Lung (tissue), 12 donors: ENCODE measurements around the gene ZNF479. TPM values are rescaled to one million over a fixed set of nuclear protein-coding genes. Genes with fewer than 3 reads are reported as not detected.
"Not testable (repeated sequence)": the region's sequence is repeated elsewhere in the genome, so short reads cannot be mapped to it uniquely, and the experiment has no call there.

ENCODE experiments used
- ATAC-seq: fragments of 200-7000 bp; cut with Tn5 transposase; one replicate; pipeline ENCODE4 v1.9.1; 2020; ENCODE audit warnings: moderate number of reproducible peaks; ENCODE audit not compliant: insufficient read depth, low FRiP score
- DNase-seq, 3 donors: peaks; one replicate each; pipeline ENCODE4 v3.0.0-alpha.2; 2013 to 2017
- H3K27ac ChIP-seq, 2 donors: one replicate each; pipeline ENCODE4 v1.5.1; 2013; ENCODE audit warnings: mild to moderate bottlenecking in 2 of 2, moderate library complexity in 2 of 2, control low read depth in 1 of 2, inconsistent platforms in 1 of 2, low read depth in 1 of 2, low read length in 1 of 2
- H3K27me3 ChIP-seq, 3 donors: one replicate each; pipeline ENCODE4 v1.5.1; 2013; ENCODE audit warnings: low read length in 2 of 3; ENCODE audit not compliant: control insufficient read depth in 3 of 3, insufficient read depth in 3 of 3
- H3K36me3 ChIP-seq, 4 donors: one replicate each; pipeline ENCODE4 v1.5.1; 2013; ENCODE audit warnings: low read length in 4 of 4, mild to moderate bottlenecking in 1 of 4, moderate library complexity in 1 of 4; ENCODE audit not compliant: control insufficient read depth in 4 of 4, insufficient read depth in 4 of 4
- H3K4me1 ChIP-seq, 5 donors: one replicate each; pipeline ENCODE4 v1.5.1; 2013; ENCODE audit warnings: low read length in 5 of 5, mild to moderate bottlenecking in 2 of 5, moderate library complexity in 1 of 5; ENCODE audit not compliant: control insufficient read depth in 5 of 5, insufficient read depth in 5 of 5
- H3K4me3 ChIP-seq: one replicate; pipeline ENCODE4 v1.5.1; 2013; ENCODE audit warnings: mild to moderate bottlenecking, control low read depth, moderate library complexity
- H3K9ac ChIP-seq, 2 donors: one replicate each; pipeline ENCODE4 v1.5.1; 2013; ENCODE audit warnings: low read length in 2 of 2, control low read depth in 1 of 2; ENCODE audit not compliant: insufficient read depth in 1 of 2
- H3K9me3 ChIP-seq, 4 donors: one replicate each; pipeline ENCODE4 v1.5.1; 2013; ENCODE audit warnings: low read length in 3 of 4, mild to moderate bottlenecking in 1 of 4, moderate library complexity in 1 of 4; ENCODE audit not compliant: control insufficient read depth in 4 of 4, insufficient read depth in 3 of 4
- CTCF ChIP-seq: IDR thresholded peaks from 2 replicates; pipeline ENCODE4 v1.5.1; 2012; ENCODE audit warnings: mild to moderate bottlenecking; ENCODE audit errors: control extremely low read depth, extremely low read depth
- WGBS, 2 donors: extraction: QIAGEN DNeasy Blood & Tissue Kit; methylation state at CpG; one replicate each; pipeline ENCODE4 v1.1.7; 2013; 5-methylcytosine and 5-hydroxymethylcytosine counted together
- polyA plus RNA-seq, 2 donors: library from polyadenylated mRNA; stranded (reverse); fragments of 200-250 nt; gene quantifications; one replicate each; pipeline ENCODE4 v1.2.1, GENCODE V29; 2013
- total RNA-seq, 2 donors: library from RNA; depleted of rRNA in 1 of 2; stranded (reverse); fragments of >200 nt in 1 of 2; gene quantifications; one replicate each; pipeline ENCODE4 v1.2.1, GENCODE V29; 2014 to 2021
- donor health status: control.
- donor health status: control.
- donor health status: Bipolar disorder and iron deficiency.
- donor health status: healthy.
- donor health status: DM: yes; HTN: yes; CAD: no.

The ZNF479 gene
- total and polyA plus RNA-seq, 4 donors = not detected

- H3K36me3 ChIP-seq = no peaks in the 10 kb centered on the region
- no peak for DNase-seq
- H3K9ac ChIP-seq = no peak overlapping the region
- peaks cover 0 to 44% (median 13%) of the 10 kb centered on the region in 4 donors for H3K9me3 ChIP-seq
- no peak overlapping the region for H3K4me3 ChIP-seq
- H3K27me3 ChIP-seq = no peaks in the 10 kb centered on the region
- no peak overlapping the region for H3K27ac ChIP-seq
- no peaks in the 10 kb centered on the region for H3K4me1 ChIP-seq
- 76% methylated on average over 7 of the region's 7 CpGs for WGBS, 2 donors
- no peak for ATAC-seq
- no peak for TF ChIP-seq CTCF
Observed at GRCh38 chr7:57165285-57165899, 33.2 kb upstream of the ZNF479 start.

- H3K9ac ChIP-seq, H3K9me3 ChIP-seq: not testable (repeated sequence)
Observed at GRCh38 chr7:57120123-57120784, 12.0 kb downstream of the ZNF479 start.

More at GRCh38 chr7:57120123-57120784, 12.0 kb downstream of the ZNF479 start:
- not testable (repeated sequence) for DNase-seq, H3K36me3 ChIP-seq, H3K27ac ChIP-seq, H3K4me1 ChIP-seq, ATAC-seq, H3K4me3 ChIP-seq, H3K27me3 ChIP-seq
- WGBS, 2 donors = 70 to 73% methylated on average over 5 of the region's 5 CpGs
